HEK293 (cell line): ENCODE results near the gene SERTAD3.
A peak's percentile ranks its signal among the peaks of the same experiment; 100 is the strongest.

ENCODE experiments used
- GLIS1 ChIP-seq: fragments of 450-650 bp; formaldehyde crosslinking; IDR thresholded peaks from 2 replicates; pipeline ENCODE4 v1.5.1; 2016; ENCODE audit warnings: missing biosample characterization, missing genetic modification characterization
- GLIS2 ChIP-seq: fragments of 450-650 bp; formaldehyde crosslinking; IDR thresholded peaks from 2 replicates; pipeline ENCODE4 v1.5.1; 2016; ENCODE audit warnings: missing biosample characterization, missing genetic modification characterization
- KLF1 ChIP-seq: fragments of 450-650 bp; formaldehyde crosslinking; IDR thresholded peaks from 2 replicates; pipeline ENCODE4 v1.5.1; 2016; ENCODE audit warnings: missing biosample characterization, missing genetic modification characterization
- MZF1 ChIP-seq: fragments of 450-650 bp; formaldehyde crosslinking; IDR thresholded peaks from 2 replicates; pipeline ENCODE4 v1.5.1; 2017; ENCODE audit warnings: missing biosample characterization, missing genetic modification characterization, borderline replicate concordance
- SETDB1 ChIP-seq: IDR thresholded peaks from one replicate; pipeline ENCODE4 v1.6.1; 2017; ENCODE audit warnings: mild to moderate bottlenecking, low read length, moderate library complexity, mixed read lengths; ENCODE audit not compliant: insufficient read length
- WT1 ChIP-seq: fragments of 450-650 bp; formaldehyde crosslinking; IDR thresholded peaks from 2 replicates; pipeline ENCODE4 v1.5.1; 2016; ENCODE audit warnings: missing biosample characterization, missing genetic modification characterization
- ZNF174 ChIP-seq: fragments of 450-650 bp; formaldehyde crosslinking; IDR thresholded peaks from 2 replicates; pipeline ENCODE4 v1.5.0; 2017; ENCODE audit warnings: missing biosample characterization, mild to moderate bottlenecking, missing genetic modification characterization
- ZNF214 ChIP-seq: fragments of 450-650 bp; formaldehyde crosslinking; IDR thresholded peaks from 2 replicates; pipeline ENCODE4 v1.5.1; 2017; ENCODE audit warnings: missing biosample characterization, mild to moderate bottlenecking, missing genetic modification characterization, borderline replicate concordance
- ZNF274 ChIP-seq, 2 experiments: fragments of 200-500 bp in 1 of 2; fragments of 450-650 bp in 1 of 2; sonication (Bioruptor generic) in 1 of 2; formaldehyde crosslinking in 1 of 2; IDR thresholded peaks; 2 replicates each; pipeline versions ENCODE4 v1.5.1 to v1.6.1; 2014 to 2016; ENCODE audit warnings: borderline replicate concordance in 1 of 2, inconsistent platforms in 1 of 2, low read length in 1 of 2, missing biosample characterization in 1 of 2, missing genetic modification characterization in 1 of 2
- ZNF302 ChIP-seq: fragments of 450-650 bp; formaldehyde crosslinking; IDR thresholded peaks from 2 replicates; pipeline ENCODE4 v1.5.1; 2016; ENCODE audit warnings: missing biosample characterization, missing genetic modification characterization, low read depth
- ZNF37A ChIP-seq: fragments of 450-650 bp; IDR thresholded peaks from 2 replicates; pipeline ENCODE4 v1.5.1; 2018; ENCODE audit warnings: missing biosample characterization, missing genetic modification characterization
- ZNF391 ChIP-seq: fragments of 450-650 bp; formaldehyde crosslinking; IDR thresholded peaks from 2 replicates; pipeline ENCODE4 v1.5.1; 2016; ENCODE audit warnings: low read depth, missing biosample characterization, missing genetic modification characterization, borderline replicate concordance
- ZNF404 ChIP-seq: fragments of 450-650 bp; formaldehyde crosslinking; IDR thresholded peaks from 2 replicates; pipeline ENCODE4 v1.5.1; 2017; ENCODE audit warnings: missing biosample characterization, missing genetic modification characterization
- ZNF423 ChIP-seq: fragments of 450-650 bp; formaldehyde crosslinking; IDR thresholded peaks from 2 replicates; pipeline ENCODE4 v1.5.1; 2016; ENCODE audit warnings: missing biosample characterization, missing genetic modification characterization
- ZNF473 ChIP-seq: fragments of 450-650 bp; formaldehyde crosslinking; IDR thresholded peaks from 2 replicates; pipeline ENCODE4 v1.5.1; 2017; ENCODE audit warnings: missing biosample characterization, missing genetic modification characterization
- ZNF521 ChIP-seq: fragments of 450-650 bp; formaldehyde crosslinking; IDR thresholded peaks from 2 replicates; pipeline ENCODE4 v1.5.1; 2017; ENCODE audit warnings: missing biosample characterization, mild to moderate bottlenecking, missing genetic modification characterization
- ZNF658 ChIP-seq: fragments of 450-650 bp; formaldehyde crosslinking; IDR thresholded peaks from 2 replicates; pipeline ENCODE4; 2016; ENCODE audit warnings: missing biosample characterization, missing genetic modification characterization
- ZNF664 ChIP-seq: fragments of 450-650 bp; formaldehyde crosslinking; IDR thresholded peaks from 2 replicates; pipeline ENCODE4 v1.5.1; 2016; ENCODE audit warnings: missing biosample characterization, missing genetic modification characterization
- ZNF701 ChIP-seq: fragments of 450-650 bp; formaldehyde crosslinking; IDR thresholded peaks from 2 replicates; pipeline ENCODE4 v1.5.1; 2016; ENCODE audit warnings: missing biosample characterization, missing genetic modification characterization
- ZNF747 ChIP-seq: fragments of 450-650 bp; formaldehyde crosslinking; IDR thresholded peaks from 2 replicates; pipeline ENCODE4 v1.5.1; 2016; ENCODE audit warnings: missing biosample characterization, missing genetic modification characterization
- ZNF792 ChIP-seq: fragments of 450-650 bp; formaldehyde crosslinking; IDR thresholded peaks from 2 replicates; pipeline ENCODE4 v1.5.1; 2016; ENCODE audit warnings: missing biosample characterization, missing genetic modification characterization
- ZNF837 ChIP-seq: fragments of 450-650 bp; formaldehyde crosslinking; IDR thresholded peaks from 2 replicates; pipeline ENCODE4 v1.5.1; 2016; ENCODE audit warnings: missing biosample characterization, missing genetic modification characterization
- TF ChIP-seq, protein P1 (sequence below): fragments of 450-650 bp; formaldehyde crosslinking; IDR thresholded peaks from 2 replicates; pipeline ENCODE4 v1.5.1; 2017; ENCODE audit warnings: missing biosample characterization, missing genetic modification characterization
- TF ChIP-seq, protein P2 (sequence below): fragments of 450-650 bp; formaldehyde crosslinking; IDR thresholded peaks from 2 replicates; pipeline ENCODE4 v1.5.1; 2017; ENCODE audit warnings: missing biosample characterization, missing genetic modification characterization
- TF ChIP-seq, protein P3 (sequence below): fragments of 450-650 bp; formaldehyde crosslinking; IDR thresholded peaks from 2 replicates; pipeline ENCODE4 v1.5.1; 2016; ENCODE audit warnings: missing biosample characterization, missing genetic modification characterization
- TF ChIP-seq, protein P4 (sequence below): fragments of 450-650 bp; formaldehyde crosslinking; IDR thresholded peaks from 2 replicates; pipeline ENCODE4 v1.5.1; 2016; ENCODE audit warnings: missing biosample characterization, missing genetic modification characterization
- TF ChIP-seq, protein P5 (sequence below): sonication (generic); formaldehyde crosslinking; IDR thresholded peaks from 2 replicates; pipeline ENCODE4 v1.8.1; 2022; ENCODE audit warnings: mild to moderate bottlenecking, moderate library complexity, missing genetic modification reagents
- TF ChIP-seq, protein P6 (sequence below): fragments of 450-650 bp; formaldehyde crosslinking; IDR thresholded peaks from 2 replicates; pipeline ENCODE4 v1.5.1; 2016; ENCODE audit warnings: missing biosample characterization, missing genetic modification characterization

SERTAD3 gene

DNA sequence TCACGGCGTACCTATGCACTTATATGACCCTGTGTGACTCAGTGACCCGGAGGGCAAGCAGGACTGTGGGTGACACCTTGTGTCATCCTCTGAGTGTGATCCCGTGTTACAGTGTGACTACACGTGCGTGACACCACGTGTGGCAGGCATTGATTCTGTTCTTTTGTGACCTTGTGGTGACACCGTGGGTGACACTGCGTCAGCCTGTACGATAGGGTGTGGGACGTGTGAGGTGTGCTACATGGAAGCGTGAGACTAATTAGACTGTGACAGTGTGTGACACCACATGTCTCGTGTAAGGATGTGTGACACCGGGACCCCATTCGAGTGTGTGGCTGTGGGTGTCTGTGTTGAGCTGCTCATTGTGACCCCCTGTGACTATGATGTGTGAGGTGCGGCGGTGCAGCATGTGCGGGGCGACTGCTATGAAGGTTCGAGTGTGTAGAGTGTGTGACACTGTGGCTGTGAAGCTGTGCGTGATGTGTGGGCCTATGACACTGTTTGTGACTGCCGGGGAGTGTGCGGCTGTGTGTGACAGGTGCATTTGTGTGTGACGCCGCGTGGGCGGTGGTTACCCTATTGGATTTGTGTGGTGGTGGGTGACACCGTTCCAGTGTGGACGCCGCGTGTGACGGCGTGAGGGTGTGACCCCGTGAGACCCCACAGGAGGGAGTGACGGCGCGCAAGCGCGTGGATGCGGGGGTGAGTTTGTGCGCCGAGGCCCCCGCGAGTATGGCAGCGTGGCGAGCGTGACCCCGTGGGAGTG, 22.3 kb upstream of the SERTAD3 start (continued):
- TF ChIP-seq, protein P1, sequence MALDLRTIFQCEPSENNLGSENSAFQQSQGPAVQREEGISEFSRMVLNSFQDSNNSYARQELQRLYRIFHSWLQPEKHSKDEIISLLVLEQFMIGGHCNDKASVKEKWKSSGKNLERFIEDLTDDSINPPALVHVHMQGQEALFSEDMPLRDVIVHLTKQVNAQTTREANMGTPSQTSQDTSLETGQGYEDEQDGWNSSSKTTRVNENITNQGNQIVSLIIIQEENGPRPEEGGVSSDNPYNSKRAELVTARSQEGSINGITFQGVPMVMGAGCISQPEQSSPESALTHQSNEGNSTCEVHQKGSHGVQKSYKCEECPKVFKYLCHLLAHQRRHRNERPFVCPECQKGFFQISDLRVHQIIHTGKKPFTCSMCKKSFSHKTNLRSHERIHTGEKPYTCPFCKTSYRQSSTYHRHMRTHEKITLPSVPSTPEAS (tag by site-specific recombination): no peak
- TF ChIP-seq ZNF747 (tag by site-specific recombination): no peak
- TF ChIP-seq SETDB1: no peak
- no peak for TF ChIP-seq ZNF473 (tag by site-specific recombination)
- no peak for TF ChIP-seq WT1 (tag by site-specific recombination)
- no peak; the same call in 1 of the 2 replicates for TF ChIP-seq GLIS2 (tag by site-specific recombination)
- TF ChIP-seq ZNF302 (tag by site-specific recombination): no peak
- peak; percentile 78; the same call in 1 of the 2 replicates for TF ChIP-seq ZNF792 (tag by site-specific recombination)
- 0 out of 2 replicates have a peak, but pooled peaks have one; percentile 18 for TF ChIP-seq ZNF423
- TF ChIP-seq ZNF174 (tag by site-specific recombination): no peak
- TF ChIP-seq GLIS1 (tag by site-specific recombination): peak; percentile 42; the same call in 1 of the 2 replicates
- TF ChIP-seq ZNF837 (tag by site-specific recombination): no peak
- TF ChIP-seq, protein P2, sequence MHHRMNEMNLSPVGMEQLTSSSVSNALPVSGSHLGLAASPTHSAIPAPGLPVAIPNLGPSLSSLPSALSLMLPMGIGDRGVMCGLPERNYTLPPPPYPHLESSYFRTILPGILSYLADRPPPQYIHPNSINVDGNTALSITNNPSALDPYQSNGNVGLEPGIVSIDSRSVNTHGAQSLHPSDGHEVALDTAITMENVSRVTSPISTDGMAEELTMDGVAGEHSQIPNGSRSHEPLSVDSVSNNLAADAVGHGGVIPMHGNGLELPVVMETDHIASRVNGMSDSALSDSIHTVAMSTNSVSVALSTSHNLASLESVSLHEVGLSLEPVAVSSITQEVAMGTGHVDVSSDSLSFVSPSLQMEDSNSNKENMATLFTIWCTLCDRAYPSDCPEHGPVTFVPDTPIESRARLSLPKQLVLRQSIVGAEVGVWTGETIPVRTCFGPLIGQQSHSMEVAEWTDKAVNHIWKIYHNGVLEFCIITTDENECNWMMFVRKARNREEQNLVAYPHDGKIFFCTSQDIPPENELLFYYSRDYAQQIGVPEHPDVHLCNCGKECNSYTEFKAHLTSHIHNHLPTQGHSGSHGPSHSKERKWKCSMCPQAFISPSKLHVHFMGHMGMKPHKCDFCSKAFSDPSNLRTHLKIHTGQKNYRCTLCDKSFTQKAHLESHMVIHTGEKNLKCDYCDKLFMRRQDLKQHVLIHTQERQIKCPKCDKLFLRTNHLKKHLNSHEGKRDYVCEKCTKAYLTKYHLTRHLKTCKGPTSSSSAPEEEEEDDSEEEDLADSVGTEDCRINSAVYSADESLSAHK (tag by site-specific recombination): 0 out of 2 replicates have a peak, but pooled peaks have one; percentile 31
- TF ChIP-seq ZNF214 (tag by site-specific recombination): no peak
- TF ChIP-seq MZF1 (tag by site-specific recombination): no peak
- TF ChIP-seq ZNF37A (tag by site-specific recombination): no peak
- TF ChIP-seq, protein P3, sequence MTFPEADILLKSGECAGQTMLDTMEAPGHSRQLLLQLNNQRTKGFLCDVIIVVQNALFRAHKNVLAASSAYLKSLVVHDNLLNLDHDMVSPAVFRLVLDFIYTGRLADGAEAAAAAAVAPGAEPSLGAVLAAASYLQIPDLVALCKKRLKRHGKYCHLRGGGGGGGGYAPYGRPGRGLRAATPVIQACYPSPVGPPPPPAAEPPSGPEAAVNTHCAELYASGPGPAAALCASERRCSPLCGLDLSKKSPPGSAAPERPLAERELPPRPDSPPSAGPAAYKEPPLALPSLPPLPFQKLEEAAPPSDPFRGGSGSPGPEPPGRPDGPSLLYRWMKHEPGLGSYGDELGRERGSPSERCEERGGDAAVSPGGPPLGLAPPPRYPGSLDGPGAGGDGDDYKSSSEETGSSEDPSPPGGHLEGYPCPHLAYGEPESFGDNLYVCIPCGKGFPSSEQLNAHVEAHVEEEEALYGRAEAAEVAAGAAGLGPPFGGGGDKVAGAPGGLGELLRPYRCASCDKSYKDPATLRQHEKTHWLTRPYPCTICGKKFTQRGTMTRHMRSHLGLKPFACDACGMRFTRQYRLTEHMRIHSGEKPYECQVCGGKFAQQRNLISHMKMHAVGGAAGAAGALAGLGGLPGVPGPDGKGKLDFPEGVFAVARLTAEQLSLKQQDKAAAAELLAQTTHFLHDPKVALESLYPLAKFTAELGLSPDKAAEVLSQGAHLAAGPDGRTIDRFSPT (tag by site-specific recombination): peak; percentile 75
- TF ChIP-seq ZNF664 (tag by site-specific recombination): no peak
- no peak; the same call in 1 of the 2 replicates for TF ChIP-seq KLF1 (tag by site-specific recombination)
- peak; percentile 18; the same call in 1 of the 2 replicates for TF ChIP-seq ZNF658 (tag by site-specific recombination)
- peak; percentile 49; the same call in 1 of the 2 replicates for TF ChIP-seq ZNF391 (tag by site-specific recombination)
- TF ChIP-seq, protein P4, sequence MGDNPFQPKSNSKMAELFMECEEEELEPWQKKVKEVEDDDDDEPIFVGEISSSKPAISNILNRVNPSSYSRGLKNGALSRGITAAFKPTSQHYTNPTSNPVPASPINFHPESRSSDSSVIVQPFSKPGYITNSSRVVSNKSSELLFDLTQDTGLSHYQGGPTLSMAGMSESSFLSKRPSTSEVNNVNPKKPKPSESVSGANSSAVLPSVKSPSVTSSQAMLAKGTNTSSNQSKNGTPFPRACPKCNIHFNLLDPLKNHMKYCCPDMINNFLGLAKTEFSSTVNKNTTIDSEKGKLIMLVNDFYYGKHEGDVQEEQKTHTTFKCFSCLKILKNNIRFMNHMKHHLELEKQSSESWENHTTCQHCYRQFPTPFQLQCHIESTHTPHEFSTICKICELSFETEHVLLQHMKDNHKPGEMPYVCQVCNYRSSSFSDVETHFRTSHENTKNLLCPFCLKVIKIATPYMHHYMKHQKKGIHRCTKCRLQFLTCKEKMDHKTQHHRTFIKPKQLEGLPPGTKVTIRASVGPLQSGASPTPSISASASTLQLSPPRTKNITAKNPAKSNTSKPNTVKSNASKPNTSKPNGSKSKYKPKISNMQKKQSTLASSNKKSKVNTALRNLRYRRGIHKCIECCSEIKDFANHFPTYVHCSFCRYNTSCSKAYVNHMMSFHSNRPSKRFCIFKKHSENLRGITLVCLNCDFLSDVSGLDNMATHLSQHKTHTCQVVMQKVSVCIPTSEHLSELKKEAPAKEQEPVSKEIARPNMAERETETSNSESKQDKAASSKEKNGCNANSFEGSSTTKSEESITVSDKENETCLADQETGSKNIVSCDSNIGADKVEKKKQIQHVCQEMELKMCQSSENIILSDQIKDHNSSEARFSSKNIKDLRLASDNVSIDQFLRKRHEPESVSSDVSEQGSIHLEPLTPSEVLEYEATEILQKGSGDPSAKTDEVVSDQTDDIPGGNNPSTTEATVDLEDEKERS (tag by site-specific recombination): no peak
- no peak for TF ChIP-seq ZNF274 (IDR thresholded peaks at IDR 0.05; ENCODE audit: low read length)
- TF ChIP-seq ZNF274 (tag by site-specific recombination; IDR thresholded peaks at IDR 0.05; ENCODE audit: borderline replicate concordance): no peak; the same call in 1 of the 2 replicates
- TF ChIP-seq ZNF701: no peak
- TF ChIP-seq, protein P5, sequence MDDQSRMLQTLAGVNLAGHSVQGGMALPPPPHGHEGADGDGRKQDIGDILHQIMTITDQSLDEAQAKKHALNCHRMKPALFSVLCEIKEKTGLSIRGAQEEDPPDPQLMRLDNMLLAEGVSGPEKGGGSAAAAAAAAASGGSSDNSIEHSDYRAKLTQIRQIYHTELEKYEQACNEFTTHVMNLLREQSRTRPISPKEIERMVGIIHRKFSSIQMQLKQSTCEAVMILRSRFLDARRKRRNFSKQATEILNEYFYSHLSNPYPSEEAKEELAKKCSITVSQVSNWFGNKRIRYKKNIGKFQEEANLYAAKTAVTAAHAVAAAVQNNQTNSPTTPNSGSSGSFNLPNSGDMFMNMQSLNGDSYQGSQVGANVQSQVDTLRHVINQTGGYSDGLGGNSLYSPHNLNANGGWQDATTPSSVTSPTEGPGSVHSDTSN (CRISPR knock-in tag): peak; percentile 64; the same call in 1 of the 2 replicates
- 0 out of 2 replicates have a peak, but pooled peaks have one; percentile 74 for TF ChIP-seq ZNF521 (tag by site-specific recombination)
- TF ChIP-seq, protein P6, sequence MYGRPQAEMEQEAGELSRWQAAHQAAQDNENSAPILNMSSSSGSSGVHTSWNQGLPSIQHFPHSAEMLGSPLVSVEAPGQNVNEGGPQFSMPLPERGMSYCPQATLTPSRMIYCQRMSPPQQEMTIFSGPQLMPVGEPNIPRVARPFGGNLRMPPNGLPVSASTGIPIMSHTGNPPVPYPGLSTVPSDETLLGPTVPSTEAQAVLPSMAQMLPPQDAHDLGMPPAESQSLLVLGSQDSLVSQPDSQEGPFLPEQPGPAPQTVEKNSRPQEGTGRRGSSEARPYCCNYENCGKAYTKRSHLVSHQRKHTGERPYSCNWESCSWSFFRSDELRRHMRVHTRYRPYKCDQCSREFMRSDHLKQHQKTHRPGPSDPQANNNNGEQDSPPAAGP (tag by site-specific recombination): peak; percentile 19; the same call in 1 of the 2 replicates
- no peak for TF ChIP-seq ZNF404
